Measurements from ENCODE around the gene PPM1D. TPM values are rescaled to one million over a fixed set of nuclear protein-coding genes. Genes with fewer than 3 reads are reported as not detected.

The PPM1D gene
- total RNA-seq, 4 donors from 2014 or later, result 7.0 to 13.0 (median 11.9) TPM

- no peaks in the 10 kb centered on the region for H3K27me3 ChIP-seq
- DNase-seq (ENCODE audit: low spot score in 2 of 2), result no peak
- no peaks in the 10 kb centered on the region for H3K9me3 ChIP-seq
- H3K4me1 ChIP-seq, result no peaks in the 10 kb centered on the region
- WGBS, result over 99% methylated on average over 6 of the region's 6 CpGs
- H3K4me3 ChIP-seq, result no peak overlapping the region
- H3K27ac ChIP-seq, result no peak overlapping the region
- TF ChIP-seq EP300 (IDR thresholded peaks at IDR 0.05) (no peak), POLR2AphosphoS5 (IDR thresholded peaks at IDR 0.05) (no peak), CTCF (IDR thresholded peaks at IDR 0.05) (no peak), POLR2A (IDR thresholded peaks at IDR 0.05) (no peak)
- H3K36me3 ChIP-seq, result no peaks in the 10 kb centered on the region
Measured at GRCh38 chr17:60565233-60565632, 34.8 kb upstream of the PPM1D start.

GRCh38 chr17:60573236-60574051 is 26.5 kb upstream of the PPM1D start:
- Histone ChIP-seq H3K27ac (peak overlapping the region; percentile 10), H3K4me3 (no peak overlapping the region), H3K36me3 (no peaks in the 10 kb centered on the region), H3K9me3 (no peaks in the 10 kb centered on the region), H3K27me3 (no peaks in the 10 kb centered on the region), H3K4me1 (peaks cover 10% of the 10 kb centered on the region)
- no peak for DNase-seq (ENCODE audit: low spot score in 2 of 2)
- TF ChIP-seq EP300 (IDR thresholded peaks at IDR 0.05), result no peak
- TF ChIP-seq CTCF (IDR thresholded peaks at IDR 0.05), result no peak
- no peak for TF ChIP-seq POLR2A (IDR thresholded peaks at IDR 0.05)
- TF ChIP-seq POLR2AphosphoS5 (IDR thresholded peaks at IDR 0.05), result no peak
- WGBS, result 66% methylated on average over 2 of the region's 2 CpGs

GRCh38 chr17:60577147-60577915 is 22.7 kb upstream of the PPM1D start:
- peak overlapping the region; percentile 35 for H3K4me3 ChIP-seq
- TF ChIP-seq EP300 (IDR thresholded peaks at IDR 0.05) (no peak), POLR2AphosphoS5 (IDR thresholded peaks at IDR 0.05) (no peak), CTCF (IDR thresholded peaks at IDR 0.05) (no peak), POLR2A (IDR thresholded peaks at IDR 0.05) (no peak)
- no peak for DNase-seq (ENCODE audit: low spot score in 2 of 2)

GRCh38 chr17:60579090-60579489 is 20.9 kb upstream of the PPM1D start:
- Histone ChIP-seq H3K4me1 (peaks cover 14% of the 10 kb centered on the region), H3K27me3 (no peaks in the 10 kb centered on the region), H3K4me3 (no peak overlapping the region), H3K9me3 (no peaks in the 10 kb centered on the region), H3K27ac (no peak overlapping the region), H3K36me3 (no peaks in the 10 kb centered on the region)
- 41% methylated on average over 2 of the region's 2 CpGs for WGBS
- TF ChIP-seq EP300 (IDR thresholded peaks at IDR 0.05) (no peak), CTCF (IDR thresholded peaks at IDR 0.05) (no peak), POLR2A (IDR thresholded peaks at IDR 0.05) (no peak), POLR2AphosphoS5 (IDR thresholded peaks at IDR 0.05) (no peak)
- DNase-seq (ENCODE audit: low spot score in 2 of 2), result no peak

More at GRCh38 chr17:60577147-60577915, 22.7 kb upstream of the PPM1D start:
- H3K27me3 ChIP-seq, result no peaks in the 10 kb centered on the region
- H3K36me3 ChIP-seq, result no peaks in the 10 kb centered on the region
- peak overlapping the region; percentile 46 for H3K27ac ChIP-seq
- no peaks in the 10 kb centered on the region for H3K9me3 ChIP-seq
- 33% methylated on average over 7 of the region's 7 CpGs for WGBS
- peaks cover 14% of the 10 kb centered on the region for H3K4me1 ChIP-seq

- Histone ChIP-seq H3K27ac (no peak overlapping the region), H3K27me3 (no peaks in the 10 kb centered on the region), H3K9me3 (no peaks in the 10 kb centered on the region), H3K4me1 (peaks cover 14% of the 10 kb centered on the region), H3K36me3 (no peaks in the 10 kb centered on the region), H3K4me3 (no peak overlapping the region)
- no peak for DNase-seq (ENCODE audit: low spot score in 2 of 2)
- WGBS, result 92% methylated on average over 4 of the region's 4 CpGs
- TF ChIP-seq EP300 (IDR thresholded peaks at IDR 0.05), result no peak
- TF ChIP-seq POLR2AphosphoS5 (IDR thresholded peaks at IDR 0.05), result no peak
- no peak for TF ChIP-seq CTCF (IDR thresholded peaks at IDR 0.05)
Measured at GRCh38 chr17:60579551-60579950, 20.4 kb upstream of the PPM1D start.

Measured in suprapubic skin (tissue), 4 donors.